Bronchial epithelial cell (primary cell): ENCODE data around the gene MPRIP. TPM values are rescaled to one million over a fixed set of nuclear protein-coding genes. Genes with fewer than 3 reads are reported as not detected.

Source experiments
- DNase-seq: peaks from one replicate; pipeline ENCODE4 v3.0.0-alpha.2; 2010; ENCODE audit warnings: low read depth
- FAIRE-seq: peaks from 2 replicates; lab custom pipeline; 2011; peaks lifted over from hg19 to GRCh38; lab: Jason Lieb, UNC
- H3K27me3 ChIP-seq: 2 replicates; pipeline ENCODE4 v1.5.1; 2011; ENCODE audit warnings: low read length; ENCODE audit not compliant: control insufficient read depth, insufficient read depth
- H3K36me3 ChIP-seq: 2 replicates; pipeline ENCODE4 v1.5.1; 2011; ENCODE audit warnings: low read length; ENCODE audit not compliant: control insufficient read depth, insufficient read depth
- H3K4me3 ChIP-seq: 2 replicates; pipeline ENCODE4 v1.5.1; 2011; ENCODE audit warnings: mild to moderate bottlenecking, low read depth, low read length, control low read depth
- CTCF ChIP-seq: IDR thresholded peaks from 2 replicates; pipeline ENCODE4 v1.5.1; 2011; ENCODE audit warnings: mild to moderate bottlenecking, moderate library complexity, low read length, control low read depth, inconsistent platforms; ENCODE audit not compliant: insufficient read depth, severe bottlenecking
- total RNA-seq: library from RNA; depleted of rRNA; stranded (reverse); fragments of >200 nt; gene quantifications from 2 replicates; pipeline ENCODE4 v1.2.1, GENCODE V29; 2014

The MPRIP gene
- total RNA-seq, 1 donor from 2014 or later = 183 TPM

GRCh38 chr17:17043461-17044271 lies 1.4 kb downstream of the MPRIP start:
- DNase-seq = peak; percentile 15
- no peak for TF ChIP-seq CTCF
- peaks cover 1% of the 10 kb centered on the region for H3K36me3 ChIP-seq
- peak overlapping the region; percentile 73 for H3K4me3 ChIP-seq
- FAIRE-seq = no peak
- H3K27me3 ChIP-seq = no peaks in the 10 kb centered on the region

GRCh38 chr17:17044846-17045561 lies 2.7 kb downstream of the MPRIP start:
- no peaks in the 10 kb centered on the region for H3K27me3 ChIP-seq
- peak overlapping the region; percentile 13 for H3K4me3 ChIP-seq
- H3K36me3 ChIP-seq = peaks cover 3% of the 10 kb centered on the region
- DNase-seq (peak; percentile 27), FAIRE-seq (no peak)
- TF ChIP-seq CTCF = no peak

GRCh38 chr17:17048106-17048505 lies 5.8 kb downstream of the MPRIP start:
- H3K27me3 ChIP-seq = no peaks in the 10 kb centered on the region
- TF ChIP-seq CTCF = no peak
- peaks cover 3% of the 10 kb centered on the region for H3K36me3 ChIP-seq
- no peak for FAIRE-seq
- no peak for DNase-seq
- H3K4me3 ChIP-seq = no peak overlapping the region

GRCh38 chr17:17050346-17051345 lies 8.4 kb downstream of the MPRIP start:
- no peak for DNase-seq
- no peak for FAIRE-seq

More at GRCh38 chr17:17050346-17051345, 8.4 kb downstream of the MPRIP start:
- Histone ChIP-seq H3K4me3 (no peak overlapping the region), H3K27me3 (no peaks in the 10 kb centered on the region), H3K36me3 (peaks cover 2% of the 10 kb centered on the region)
- TF ChIP-seq CTCF = no peak
